A549 (cell line): ENCODE data around the gene C9orf152. TPM values are rescaled to one million over a fixed set of nuclear protein-coding genes. Genes with fewer than 3 reads are reported as not detected.

Experiments used
- ATAC-seq, 2 experiments: fragments of 200-7000 bp in 1 of 2; fragments of >200 bp in 1 of 2; cut with Nextera tagmentation in 1 of 2; cut with Tn5 transposase in 1 of 2; 3 replicates each; pipeline versions ENCODE4 v1.8.0 to v1.9.1; 2018 to 2020; ENCODE audit warnings: mild to moderate bottlenecking in 1 of 2, moderate library complexity in 1 of 2
- CTCF ChIA-PET: fragments of 300-600 bp; sonication (Branson Sonifier 250); formaldehyde crosslinking; extraction: SDS; loops from one replicate; lab custom pipeline; 2021; ENCODE audit warnings: antibody characterized with exemption, inconsistent platforms; lab: Yijun Ruan, JAX
- POLR2A ChIA-PET: fragments of 350-600 bp; formaldehyde crosslinking; extraction: SDS; loops from one replicate; lab custom pipeline; 2021; ENCODE audit warnings: antibody characterized with exemption, inconsistent platforms; lab: Yijun Ruan, JAX
- DNase-seq, 2 experiments: peaks; one replicate each; pipeline versions ENCODE4 v3.0.0 to v3.0.0-alpha.2; 2011 to 2016; ENCODE audit warnings: low read depth in 1 of 2, low spot score in 1 of 2
- FAIRE-seq: peaks from 2 replicates; lab custom pipeline; 2011; peaks lifted over from hg19 to GRCh38; lab: Jason Lieb, UNC
- H3K27ac ChIP-seq, 2 experiments: fragments of >200 bp; sonication (Bioruptor Twin); formaldehyde crosslinking; 3 replicates each; pipeline ENCODE4 v1.5.1; 2016 to 2017
- H3K4me1 ChIP-seq: fragments of >200 bp; sonication (Bioruptor Twin); formaldehyde crosslinking; 3 replicates; pipeline ENCODE4 v1.6.1; 2016
- H3K4me2 ChIP-seq: fragments of >200 bp; sonication (Bioruptor Twin); formaldehyde crosslinking; 3 replicates; pipeline ENCODE4 v1.6.1; 2016
- H3K4me3 ChIP-seq: fragments of >200 bp; sonication (Bioruptor Twin); formaldehyde crosslinking; 3 replicates; pipeline ENCODE4 v1.5.1; 2016
- H3K9me3 ChIP-seq: fragments of >200 bp; sonication (Bioruptor Twin); formaldehyde crosslinking; 3 replicates; pipeline ENCODE4 v1.6.1; 2016
- CHD4 ChIP-seq: fragments of 200-600 bp; sonication (generic); IDR thresholded peaks from 2 replicates; pipeline ENCODE4 v1.6.1; 2016; ENCODE audit warnings: antibody characterized with exemption, mild to moderate bottlenecking, borderline replicate concordance
- ELK1 ChIP-seq: fragments of 150-350 bp; IDR thresholded peaks from 2 replicates; pipeline ENCODE4 v1.6.1; 2014; ENCODE audit warnings: low read depth, mild to moderate bottlenecking, low read length
- FOSB ChIP-seq: fragments of 250-450 bp; sonication (Bioruptor Pico); IDR thresholded peaks from 2 replicates; pipeline ENCODE4 v1.5.0; 2020; ENCODE audit warnings: mild to moderate bottlenecking, moderate library complexity
- FOXS1 ChIP-seq: fragments of 250-450 bp; sonication (Bioruptor Pico); IDR thresholded peaks from 2 replicates; pipeline ENCODE4 v1.5.0; 2020; ENCODE audit warnings: mild to moderate bottlenecking, moderate library complexity
- HDAC2 ChIP-seq: fragments of 200-600 bp; sonication (generic); IDR thresholded peaks from 2 replicates; pipeline ENCODE4 v1.6.1; 2016
- HEYL ChIP-seq: fragments of 250-450 bp; sonication (Bioruptor Pico); IDR thresholded peaks from 2 replicates; pipeline ENCODE4 v1.8.0; 2021; ENCODE audit warnings: mild to moderate bottlenecking, moderate library complexity
- HOXA7 ChIP-seq: fragments of 250-450 bp; sonication (Bioruptor Pico); IDR thresholded peaks from 2 replicates; pipeline ENCODE4 v1.5.0; 2020; ENCODE audit warnings: mild to moderate bottlenecking, moderate library complexity
- JUN ChIP-seq, 2 experiments: fragments of >200 bp; sonication (Bioruptor Twin); formaldehyde crosslinking; IDR thresholded peaks; 2 replicates in 1 of 2; 3 replicates in 1 of 2; pipeline ENCODE4 v1.6.1; 2016 to 2017
- JUNB ChIP-seq: fragments of >200 bp; sonication (Bioruptor Twin); formaldehyde crosslinking; IDR thresholded peaks from 2 replicates; pipeline ENCODE4 v1.6.1; 2016
- MAFK ChIP-seq: fragments of 450-650 bp; IDR thresholded peaks from 2 replicates; pipeline ENCODE4 v1.6.1; 2014; ENCODE audit not compliant: partially characterized antibody
- MAZ ChIP-seq: fragments of 150-350 bp; IDR thresholded peaks from 2 replicates; pipeline ENCODE4 v1.6.1; 2014; ENCODE audit warnings: antibody characterized with exemption, low read depth, low read length, borderline replicate concordance
- MYC ChIP-seq: IDR thresholded peaks from 2 replicates; pipeline ENCODE4 v1.6.1; 2012; ENCODE audit warnings: mild to moderate bottlenecking, inconsistent platforms, low read length, improper control_type of control experiment, borderline replicate concordance
- NR3C1 ChIP-seq: fragments of >200 bp; sonication (Bioruptor Twin); formaldehyde crosslinking; IDR thresholded peaks from 3 replicates; pipeline ENCODE4 v1.6.1; 2017
- POLR2AphosphoS2 ChIP-seq: conservative IDR thresholded peaks from 2 replicates; pipeline ENCODE4 v1.6.1; 2012; ENCODE audit warnings: low read length, improper control_type of control experiment, inconsistent platforms
- REST ChIP-seq: fragments of 200-600 bp; sonication (generic); IDR thresholded peaks from 2 replicates; pipeline ENCODE4 v1.6.1; 2016; ENCODE audit warnings: antibody characterized with exemption, mild to moderate bottlenecking, moderate library complexity
- RFX5 ChIP-seq: fragments of 450-650 bp; IDR thresholded peaks from 2 replicates; pipeline ENCODE4 v1.7.1; 2014; ENCODE audit warnings: antibody characterized with exemption, mild to moderate bottlenecking, moderate library complexity
- RNF2 ChIP-seq: fragments of 200-600 bp; sonication (generic); IDR thresholded peaks from 2 replicates; pipeline ENCODE4 v1.6.1; 2016; ENCODE audit warnings: low read depth, mild to moderate bottlenecking, antibody characterized with exemption, moderate library complexity, borderline replicate concordance
- TP53 ChIP-seq: fragments of 250-450 bp; sonication (Bioruptor Pico); IDR thresholded peaks from 2 replicates; pipeline ENCODE4 v1.5.0; 2021; ENCODE audit warnings: mild to moderate bottlenecking, moderate library complexity
- USF2 ChIP-seq: fragments of 450-650 bp; IDR thresholded peaks from 2 replicates; pipeline ENCODE4 v1.6.1; 2014; ENCODE audit warnings: antibody characterized with exemption
- ZC3H11A ChIP-seq: fragments of 450-650 bp; IDR thresholded peaks from 2 replicates; pipeline ENCODE4 v1.6.1; 2014; ENCODE audit warnings: antibody characterized with exemption, mild to moderate bottlenecking
- ZNF302 ChIP-seq: fragments of 250-450 bp; sonication (Bioruptor Pico); IDR thresholded peaks from 2 replicates; pipeline ENCODE4 v1.9.0; 2021; ENCODE audit warnings: inconsistent platforms, mild to moderate bottlenecking, moderate library complexity
- ZSCAN20 ChIP-seq: fragments of 250-450 bp; sonication (Bioruptor Pico); IDR thresholded peaks from 2 replicates; pipeline ENCODE4 v1.8.0; 2022; ENCODE audit warnings: mild to moderate bottlenecking, moderate library complexity
- WGBS: methylation state at CpG from one replicate; pipeline ENCODE4 v1.1.6; 2017; ENCODE audit errors: missing lambda C conversion rate; 5-methylcytosine and 5-hydroxymethylcytosine counted together
- polyA plus RNA-seq, 4 experiments: library from polyadenylated mRNA; depleted of rRNA in 3 of 4; stranded (reverse); fragments of >200 nt; fragmentation: RNase III in 1 of 4; extraction: RNeasy Plus Mini Kit Qiagen cat#74134 plus additional on column Dnase treatment in 1 of 4; gene quantifications; 2 replicates in 3 of 4; 3 replicates in 1 of 4; pipeline ENCODE4 v1.2.3, GENCODE V29; 2011 to 2017
- TF ChIP-seq, protein P1 (sequence below): fragments of 250-450 bp; sonication (Bioruptor Pico); IDR thresholded peaks from 2 replicates; pipeline ENCODE4 v1.5.0; 2021; ENCODE audit warnings: mild to moderate bottlenecking, moderate library complexity, borderline replicate concordance
- TF ChIP-seq, protein P2 (sequence below): fragments of 250-450 bp; sonication (Bioruptor Pico); IDR thresholded peaks from 2 replicates; pipeline ENCODE4 v1.5.0; 2020; ENCODE audit warnings: low read depth, mild to moderate bottlenecking, moderate library complexity

C9orf152 gene
- polyA plus RNA-seq, 2 of the 4 experiments (the other 2 are of a cell fraction): 0.10 to 0.79 TPM

DNA sequence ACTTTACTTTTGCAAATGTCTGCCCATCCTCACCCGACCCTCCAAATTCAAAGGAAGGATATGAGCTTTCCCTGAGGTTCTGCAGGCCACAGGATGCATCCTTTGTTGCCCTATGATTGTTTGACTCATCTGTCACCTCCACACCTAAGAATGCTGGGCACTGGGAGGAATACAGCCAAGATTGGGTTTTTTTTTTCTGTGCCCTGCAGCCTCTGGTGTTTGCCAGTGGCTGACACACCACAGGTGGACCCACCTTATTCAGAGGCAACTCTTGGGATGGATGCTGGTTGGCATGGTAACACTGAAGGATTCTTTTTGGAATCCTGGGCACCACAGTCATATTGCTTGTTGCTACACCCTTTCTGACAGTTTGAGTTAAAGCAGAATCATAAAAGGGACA, 29.7 kb downstream of the C9orf152 start:
- 39% methylated on average over 1 of the region's 1 CpG for WGBS

GRCh38 chr9:110175275-110175968, 32.5 kb downstream of the C9orf152 start:
- CTCF ChIA-PET: no interaction called here
- POLR2A ChIA-PET: no interaction called here
- DNase-seq (no peak), ATAC-seq (no peak), FAIRE-seq (no peak)
- Histone ChIP-seq H3K4me2 (no peak overlapping the region), H3K4me3 (no peak overlapping the region), H3K27ac (no peak overlapping the region), H3K4me1 (peaks cover 17% of the 10 kb centered on the region), H3K9me3 (no peaks in the 10 kb centered on the region)
- TF ChIP-seq MAFK (peak; percentile 45), CHD4 (no peak)
- WGBS: 87% methylated on average over 4 of the region's 4 CpGs

More for the DNA sequence above, 29.7 kb downstream of the C9orf152 start:
- CTCF ChIA-PET: interaction anchor here (3.5 kb wide), 1 partner anchor 445 kb away, joined by 13 read pairs; no protein-coding TSS in a partner anchor
- no peak for ATAC-seq
- no peaks in the 10 kb centered on the region for H3K9me3 ChIP-seq
- peaks cover 26% of the 10 kb centered on the region for H3K4me1 ChIP-seq
- H3K4me2 ChIP-seq: no peak overlapping the region
- POLR2A ChIA-PET: no interaction called here
- no peak for DNase-seq
- FAIRE-seq: no peak
- H3K27ac ChIP-seq: no peak overlapping the region
- TF ChIP-seq RFX5: no peak
- no peak for TF ChIP-seq HEYL (CRISPR knock-in tag)
- TF ChIP-seq MAFK: no peak
- TF ChIP-seq MAZ: no peak
- no peak overlapping the region for H3K4me3 ChIP-seq

DNA sequence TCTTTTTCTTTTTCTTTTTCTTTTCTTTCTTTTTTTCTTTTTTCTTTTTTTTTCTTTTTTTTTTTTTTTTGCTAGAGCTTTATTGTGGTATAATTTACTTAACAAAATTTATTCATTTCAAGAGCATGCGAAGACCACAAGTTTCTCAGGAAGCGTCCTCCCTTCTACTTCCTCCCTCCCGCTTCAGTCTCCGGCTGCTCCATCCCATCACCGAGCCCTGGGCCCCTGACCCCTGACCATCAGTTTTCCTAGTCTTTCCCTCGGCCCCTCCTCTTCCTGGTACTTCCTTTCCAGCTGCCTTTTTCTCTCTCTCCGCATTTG, 34.7 kb downstream of the C9orf152 start:
- DNase-seq: no peak
- Histone ChIP-seq H3K9me3 (no peaks in the 10 kb centered on the region), H3K4me1 (no peaks in the 10 kb centered on the region), H3K4me3 (no peak overlapping the region), H3K4me2 (no peak overlapping the region), H3K27ac (no peak overlapping the region)
- POLR2A ChIA-PET: no interaction called here
- ATAC-seq: no peak
- 83% methylated on average over 7 of the region's 7 CpGs for WGBS
- no peak for FAIRE-seq
- CTCF ChIA-PET: interaction anchor here (1.2 to 4.0 kb wide), 2 partner anchors 11 to 12 kb away, joined by 3 to 22 read pairs; no protein-coding TSS in a partner anchor
- TF ChIP-seq JUNB (no peak), USF2 (no peak), ELK1 (no peak), JUN (IDR thresholded peaks at IDR 0.05) (no peak), REST (no peak), ZSCAN20 (no peak), ZC3H11A (no peak), HDAC2 (no peak), RNF2 (no peak), ZNF302 (CRISPR knock-in tag) (no peak), MYC (no peak), FOSB (CRISPR knock-in tag) (no peak), POLR2AphosphoS2 (no peak), NR3C1 (no peak), FOXS1 (CRISPR knock-in tag) (no peak), TP53 (CRISPR knock-in tag) (no peak), HOXA7 (CRISPR knock-in tag) (no peak)
- TF ChIP-seq, protein P1, sequence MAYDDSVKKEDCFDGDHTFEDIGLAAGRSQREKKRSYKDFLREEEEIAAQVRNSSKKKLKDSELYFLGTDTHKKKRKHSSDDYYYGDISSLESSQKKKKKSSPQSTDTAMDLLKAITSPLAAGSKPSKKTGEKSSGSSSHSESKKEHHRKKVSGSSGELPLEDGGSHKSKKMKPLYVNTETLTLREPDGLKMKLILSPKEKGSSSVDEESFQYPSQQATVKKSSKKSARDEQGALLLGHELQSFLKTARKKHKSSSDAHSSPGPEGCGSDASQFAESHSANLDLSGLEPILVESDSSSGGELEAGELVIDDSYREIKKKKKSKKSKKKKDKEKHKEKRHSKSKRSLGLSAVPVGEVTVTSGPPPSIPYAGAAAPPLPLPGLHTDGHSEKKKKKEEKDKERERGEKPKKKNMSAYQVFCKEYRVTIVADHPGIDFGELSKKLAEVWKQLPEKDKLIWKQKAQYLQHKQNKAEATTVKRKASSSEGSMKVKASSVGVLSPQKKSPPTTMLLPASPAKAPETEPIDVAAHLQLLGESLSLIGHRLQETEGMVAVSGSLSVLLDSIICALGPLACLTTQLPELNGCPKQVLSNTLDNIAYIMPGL (CRISPR knock-in tag): no peak
- TF ChIP-seq, protein P2, sequence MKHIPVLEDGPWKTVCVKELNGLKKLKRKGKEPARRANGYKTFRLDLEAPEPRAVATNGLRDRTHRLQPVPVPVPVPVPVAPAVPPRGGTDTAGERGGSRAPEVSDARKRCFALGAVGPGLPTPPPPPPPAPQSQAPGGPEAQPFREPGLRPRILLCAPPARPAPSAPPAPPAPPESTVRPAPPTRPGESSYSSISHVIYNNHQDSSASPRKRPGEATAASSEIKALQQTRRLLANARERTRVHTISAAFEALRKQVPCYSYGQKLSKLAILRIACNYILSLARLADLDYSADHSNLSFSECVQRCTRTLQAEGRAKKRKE (CRISPR knock-in tag): no peak
